Measurements from ENCODE around the gene CEP112.

- TF ChIP-seq EZH2 (IDR thresholded peaks at IDR 0.05; ENCODE audit: low read length, missing control alignments), result no peak
- TF ChIP-seq, protein P1, sequence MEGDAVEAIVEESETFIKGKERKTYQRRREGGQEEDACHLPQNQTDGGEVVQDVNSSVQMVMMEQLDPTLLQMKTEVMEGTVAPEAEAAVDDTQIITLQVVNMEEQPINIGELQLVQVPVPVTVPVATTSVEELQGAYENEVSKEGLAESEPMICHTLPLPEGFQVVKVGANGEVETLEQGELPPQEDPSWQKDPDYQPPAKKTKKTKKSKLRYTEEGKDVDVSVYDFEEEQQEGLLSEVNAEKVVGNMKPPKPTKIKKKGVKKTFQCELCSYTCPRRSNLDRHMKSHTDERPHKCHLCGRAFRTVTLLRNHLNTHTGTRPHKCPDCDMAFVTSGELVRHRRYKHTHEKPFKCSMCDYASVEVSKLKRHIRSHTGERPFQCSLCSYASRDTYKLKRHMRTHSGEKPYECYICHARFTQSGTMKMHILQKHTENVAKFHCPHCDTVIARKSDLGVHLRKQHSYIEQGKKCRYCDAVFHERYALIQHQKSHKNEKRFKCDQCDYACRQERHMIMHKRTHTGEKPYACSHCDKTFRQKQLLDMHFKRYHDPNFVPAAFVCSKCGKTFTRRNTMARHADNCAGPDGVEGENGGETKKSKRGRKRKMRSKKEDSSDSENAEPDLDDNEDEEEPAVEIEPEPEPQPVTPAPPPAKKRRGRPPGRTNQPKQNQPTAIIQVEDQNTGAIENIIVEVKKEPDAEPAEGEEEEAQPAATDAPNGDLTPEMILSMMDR (conservative IDR thresholded peaks at IDR 0.05 in 1 of 2, IDR thresholded peaks at IDR 0.05 in 1 of 2; ENCODE audit: low read depth in 1 of 2, low read length in 2 of 2), result no peak
These were observed 13.3 kb downstream of the CEP112 start for GRCh38 chr17:66178642-66179041.

Data from fibroblast of lung (primary cell).